Activated CD4-positive, alpha-beta T cell treated with anti-CD3 and anti-CD28 coated beads for 48 hours (primary cell): ENCODE data around the gene SAFB2.

Experiments
- DNase-seq: peaks from one replicate; pipeline ENCODE4 v3.0.0-alpha.2; 2020

Gene SAFB2

DNA sequence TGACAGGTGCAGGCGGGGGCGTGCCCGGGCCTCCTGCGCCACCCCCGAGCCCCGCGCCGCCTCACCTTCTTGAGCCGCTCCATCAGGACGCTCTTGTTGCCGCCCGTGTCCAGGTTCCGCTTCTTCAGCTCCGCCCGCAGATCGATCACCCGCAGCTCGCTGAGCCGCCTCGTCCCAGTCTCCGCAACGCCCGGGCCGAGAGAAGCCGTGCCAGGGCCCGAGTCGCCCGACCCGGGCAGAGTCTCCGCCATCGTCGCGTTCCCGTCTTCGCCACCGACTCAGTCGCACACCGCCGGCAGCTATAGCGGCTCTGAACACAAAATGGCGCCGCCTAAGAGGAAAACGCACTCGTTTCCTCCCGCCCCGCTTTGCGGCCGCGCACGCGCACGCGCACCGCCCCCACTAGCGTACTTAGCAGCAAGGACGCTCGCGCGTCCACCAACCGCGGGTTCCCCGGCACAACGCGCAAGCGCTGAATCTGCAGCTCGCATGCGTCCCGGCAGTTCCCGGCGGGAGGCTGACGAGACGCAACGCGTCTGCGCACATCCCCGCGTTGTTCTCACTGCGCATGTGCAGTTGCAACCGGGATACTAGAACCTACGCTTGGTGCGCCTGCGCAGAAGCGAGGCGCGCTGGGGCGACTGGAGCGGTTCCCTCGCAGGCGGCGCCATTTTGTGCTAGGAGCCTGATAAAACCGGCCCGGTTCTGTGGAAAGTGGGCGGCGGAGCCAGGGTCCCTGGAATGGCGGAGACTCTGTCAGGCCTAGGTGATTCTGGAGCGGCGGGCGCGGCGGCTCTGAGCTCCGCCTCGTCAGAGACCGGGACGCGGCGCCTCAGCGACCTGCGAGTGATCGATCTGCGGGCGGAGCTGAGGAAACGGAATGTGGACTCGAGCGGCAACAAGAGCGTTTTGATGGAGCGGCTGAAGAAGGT is at the start of gene SAFB2, which contains the start of gene SAFB:
SAFB2 (minus strand) TSS at position 312 of the 932 bp plus-strand sequence; CDS start at position 251, 61 bp downstream.
SAFB (plus strand) TSS at position 619 of the 932 bp plus-strand sequence; CDS start at position 742, 123 bp downstream.
- DNase-seq, result peak; percentile 100

DNA sequence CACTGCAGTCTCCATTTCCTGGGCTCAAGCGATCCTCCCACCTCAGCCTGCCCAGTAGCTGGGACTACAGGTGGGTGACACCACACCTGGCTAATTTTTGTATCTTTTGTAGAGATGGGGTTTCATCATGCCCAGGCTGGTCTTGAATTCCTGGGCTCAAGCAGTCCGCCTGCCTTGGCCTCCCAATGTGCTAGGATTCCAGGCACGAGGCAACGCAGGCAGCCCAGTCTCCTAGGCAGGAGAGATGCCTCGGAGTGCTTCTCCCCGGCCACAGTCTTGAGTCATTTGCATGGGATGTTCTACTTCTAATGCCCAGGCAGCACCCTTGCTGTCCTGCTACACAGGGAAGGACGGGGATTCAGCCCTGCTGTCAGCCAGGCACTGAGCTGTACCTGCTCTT is 49.0 kb upstream of the SAFB2 start:
- no peak for DNase-seq

DNA sequence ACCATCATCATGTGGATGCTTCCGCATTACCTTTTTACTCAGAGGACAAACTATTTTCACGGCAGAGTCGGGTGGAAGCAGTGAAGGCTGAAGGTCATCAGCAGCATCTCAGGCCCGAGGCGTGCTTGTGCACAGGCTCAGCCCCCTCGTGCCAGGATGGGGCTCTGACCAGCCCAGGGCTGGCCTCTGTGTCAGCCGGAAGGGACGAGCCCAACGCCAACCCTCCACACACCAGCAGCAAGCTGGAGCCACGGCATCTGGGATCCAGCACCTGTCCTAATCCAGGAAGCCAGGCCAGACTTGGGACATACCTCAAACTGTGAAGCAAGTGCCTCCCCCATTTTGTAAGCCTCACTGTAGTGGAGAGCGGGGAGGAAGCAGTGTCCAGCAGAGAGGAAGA is 46.6 kb upstream of the SAFB2 start:
- no peak for DNase-seq

DNA sequence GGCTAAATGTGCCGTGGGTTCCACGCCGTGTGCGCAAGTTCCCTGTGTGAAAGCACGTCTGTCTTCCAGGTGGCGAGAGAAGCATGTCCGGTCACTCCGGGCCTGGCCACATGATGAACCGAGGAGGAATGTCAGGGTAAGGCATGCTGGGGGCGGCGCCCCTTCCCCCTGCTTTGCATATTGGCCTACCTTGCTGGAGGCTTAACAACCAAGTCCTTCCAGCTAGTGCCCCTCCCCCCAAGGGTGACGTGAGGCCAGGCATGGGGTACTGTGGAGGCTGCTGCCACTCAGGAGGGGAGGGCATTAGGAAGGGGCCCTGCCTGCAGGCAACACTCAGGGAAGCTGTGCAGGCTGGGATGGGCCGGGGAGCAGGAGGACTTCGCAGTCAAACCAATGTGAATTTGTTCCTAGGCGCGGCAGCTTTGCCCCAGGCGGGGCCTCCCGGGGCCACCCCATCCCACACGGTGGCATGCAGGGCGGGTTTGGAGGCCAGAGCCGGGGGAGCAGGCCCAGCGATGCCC is 45.2 kb upstream of the SAFB2 start:
- DNase-seq, result no peak

DNA sequence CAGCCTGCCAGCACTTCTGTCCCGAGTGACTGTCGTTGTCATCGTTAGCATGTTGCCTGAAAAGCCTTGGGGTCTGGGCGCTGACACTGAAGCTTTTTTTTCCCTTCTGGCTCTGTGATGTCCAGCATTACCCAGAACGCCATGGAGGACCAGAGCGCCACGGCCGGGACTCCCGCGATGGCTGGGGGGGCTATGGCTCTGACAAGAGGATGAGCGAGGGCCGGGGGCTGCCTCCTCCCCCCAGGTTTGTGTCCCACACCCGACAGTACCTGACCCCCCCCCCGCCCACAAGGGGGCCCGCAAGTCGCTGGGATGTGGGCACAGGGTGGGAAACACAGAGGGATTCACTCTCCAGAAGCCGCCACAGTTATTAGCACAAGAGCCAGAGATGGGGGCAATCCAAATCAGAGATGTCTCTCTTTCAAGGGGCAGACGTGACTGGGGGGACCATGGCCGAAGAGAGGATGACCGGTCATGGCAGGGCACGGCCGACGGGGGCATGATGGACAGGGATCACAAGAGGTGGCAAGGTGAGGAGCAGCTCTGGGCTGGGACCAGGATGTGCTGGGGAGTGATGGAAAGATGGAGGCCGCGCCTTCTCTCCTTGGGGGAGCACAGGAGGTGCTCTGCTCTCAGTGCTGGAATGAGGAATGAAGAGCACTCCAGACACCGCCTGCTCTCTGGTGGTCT is 44.5 kb upstream of the SAFB2 start:
- DNase-seq, result no peak

DNA sequence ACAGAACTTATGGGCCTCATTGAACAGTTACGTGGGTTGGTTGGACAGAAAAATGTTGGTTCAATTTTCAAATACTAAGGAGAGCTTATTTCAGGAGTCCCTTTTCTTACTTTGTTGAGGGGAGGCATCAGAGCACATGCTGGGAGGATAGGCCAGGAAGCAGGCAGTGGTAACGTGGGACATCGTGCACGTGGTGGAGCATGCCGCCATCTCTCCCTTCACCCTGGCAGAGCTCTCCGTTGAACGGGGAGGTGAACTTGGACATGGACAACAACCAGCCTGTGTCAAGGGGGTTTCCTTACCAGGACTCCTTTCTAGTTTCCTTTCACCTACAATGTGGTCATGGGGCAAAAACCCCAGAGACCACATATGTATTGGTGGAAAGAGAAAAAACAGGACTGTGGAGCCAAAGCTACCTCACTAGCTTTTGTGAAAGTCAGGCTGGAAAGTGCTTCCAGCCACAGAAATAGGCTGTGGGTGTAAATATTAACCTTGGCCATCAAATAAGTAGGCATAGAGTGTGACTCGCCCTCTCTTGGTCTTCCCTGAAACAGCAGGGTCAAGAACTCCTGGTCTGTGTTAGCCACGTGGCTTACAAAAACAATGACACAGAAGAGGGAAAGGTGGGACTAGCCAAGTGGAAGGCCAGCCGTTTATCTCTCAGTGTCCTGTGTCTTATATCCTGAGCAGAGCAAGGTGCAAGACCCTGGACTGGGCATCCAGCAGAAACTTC is 43.4 kb upstream of the SAFB2 start:
- DNase-seq, result no peak

DNA sequence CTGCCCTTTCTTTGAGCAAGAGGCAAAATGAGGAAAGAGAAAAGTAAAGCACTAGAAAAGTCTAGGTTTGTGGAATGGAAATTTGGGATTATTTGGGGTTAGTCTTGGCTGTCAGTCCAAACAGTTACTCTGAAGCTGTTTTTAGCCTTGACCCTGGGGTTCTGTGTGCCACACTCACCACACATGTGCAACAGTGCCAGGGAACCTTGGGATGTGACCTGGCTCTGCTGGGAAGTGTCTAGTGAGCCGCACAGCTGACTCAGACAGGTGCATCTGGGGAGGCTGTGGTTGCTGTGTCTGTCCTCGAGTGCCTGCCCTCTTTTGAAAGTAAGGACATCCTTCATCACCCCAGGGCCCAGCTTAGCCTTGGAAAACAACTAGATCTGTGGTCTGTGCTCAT is 41.9 kb upstream of the SAFB2 start:
- DNase-seq, result no peak

DNA sequence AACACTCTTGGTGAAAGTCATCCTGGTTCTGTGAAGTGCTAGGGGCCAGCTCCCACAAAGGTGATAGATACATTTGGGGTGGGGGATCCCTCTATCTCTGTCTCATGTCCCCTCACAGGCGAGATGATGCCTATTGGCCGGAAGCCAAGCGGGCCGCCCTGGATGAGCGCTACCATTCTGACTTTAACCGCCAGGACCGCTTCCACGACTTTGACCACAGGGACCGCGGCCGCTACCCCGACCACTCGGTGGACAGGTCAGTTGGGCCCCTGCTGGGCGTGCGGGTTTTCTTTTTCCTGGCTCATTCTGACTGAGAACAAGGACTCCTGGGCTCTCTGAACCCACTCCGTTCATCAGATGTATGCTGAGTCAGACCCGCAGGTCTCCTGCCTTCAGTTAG is 41.3 kb upstream of the SAFB2 start:
- DNase-seq, result no peak

DNA sequence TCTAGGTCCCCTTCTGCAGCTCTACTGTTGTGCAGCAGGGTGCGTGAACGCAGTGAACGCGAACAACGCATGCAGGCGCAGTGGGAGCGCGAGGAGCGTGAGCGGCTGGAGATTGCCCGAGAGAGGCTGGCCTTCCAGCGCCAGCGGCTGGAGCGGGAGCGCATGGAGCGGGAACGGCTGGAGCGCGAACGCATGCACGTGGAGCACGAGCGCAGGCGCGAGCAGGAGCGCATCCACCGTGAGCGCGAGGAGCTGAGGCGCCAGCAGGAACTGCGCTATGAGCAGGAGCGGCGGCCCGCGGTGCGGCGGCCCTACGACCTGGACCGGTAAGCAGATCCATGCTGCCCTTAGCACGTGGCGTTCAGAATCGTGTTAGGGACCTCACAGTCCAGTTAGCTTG is 38.9 kb upstream of the SAFB2 start:
- no peak for DNase-seq

DNA sequence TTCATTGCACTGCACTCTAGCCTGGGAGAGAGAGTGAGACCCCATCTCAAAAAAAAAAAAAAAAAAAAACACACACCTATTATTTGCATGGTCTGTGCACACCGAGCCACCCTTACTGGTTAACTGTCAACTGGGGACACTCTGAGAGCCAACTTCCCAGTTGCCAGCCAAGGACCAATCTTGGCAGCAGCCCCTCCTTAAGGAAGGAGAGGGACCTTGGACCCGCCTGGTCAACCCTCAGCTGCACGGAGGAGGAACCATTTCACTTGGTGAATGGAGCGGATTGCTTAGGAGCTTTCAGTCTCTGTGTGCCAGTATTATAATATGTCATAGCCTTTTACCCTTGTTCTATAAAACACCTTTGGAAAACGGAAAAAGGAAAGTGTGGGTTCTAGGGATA is 32.8 kb upstream of the SAFB2 start:
- no peak for DNase-seq

DNA sequence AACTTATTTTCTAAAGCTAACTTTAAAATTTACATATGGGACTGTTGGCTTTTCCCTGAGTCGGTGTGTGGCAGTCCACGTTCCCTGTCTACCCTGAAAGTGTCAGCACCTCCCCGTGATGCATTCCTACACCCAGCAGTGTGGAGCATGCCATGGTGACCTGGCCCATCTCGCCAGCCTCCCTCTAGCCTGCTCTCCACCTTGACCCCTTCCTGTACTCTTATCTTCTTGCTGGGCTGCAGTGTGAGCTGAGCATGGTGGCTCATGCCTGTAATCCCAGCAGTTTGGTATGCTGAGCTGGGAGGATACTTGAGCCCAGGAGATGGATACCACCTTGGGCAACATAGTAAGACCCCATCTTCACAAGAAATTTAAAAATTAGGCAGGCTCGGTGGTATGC is 32.4 kb upstream of the SAFB2 start:
- no peak for DNase-seq

DNA sequence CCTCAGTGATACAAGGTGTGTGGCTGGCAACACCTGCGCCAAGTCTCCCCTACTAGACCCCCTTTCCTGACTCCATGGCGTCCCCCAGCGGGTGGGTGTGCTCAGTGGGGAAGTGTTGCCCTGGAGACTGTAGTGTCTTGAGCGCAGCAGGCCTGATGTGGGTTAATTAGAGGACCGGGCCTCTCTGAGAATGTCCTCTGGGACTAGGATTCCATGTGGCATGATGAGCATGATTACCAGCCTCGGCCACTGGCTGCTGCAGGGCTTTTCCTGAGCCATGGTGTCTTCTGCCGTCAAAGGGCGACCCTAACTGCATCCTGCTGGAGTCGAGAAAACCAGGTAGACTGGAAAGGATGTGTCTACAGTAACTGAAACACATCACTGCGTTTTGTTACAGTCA is 29.7 kb upstream of the SAFB2 start:
- DNase-seq, result no peak

DNA sequence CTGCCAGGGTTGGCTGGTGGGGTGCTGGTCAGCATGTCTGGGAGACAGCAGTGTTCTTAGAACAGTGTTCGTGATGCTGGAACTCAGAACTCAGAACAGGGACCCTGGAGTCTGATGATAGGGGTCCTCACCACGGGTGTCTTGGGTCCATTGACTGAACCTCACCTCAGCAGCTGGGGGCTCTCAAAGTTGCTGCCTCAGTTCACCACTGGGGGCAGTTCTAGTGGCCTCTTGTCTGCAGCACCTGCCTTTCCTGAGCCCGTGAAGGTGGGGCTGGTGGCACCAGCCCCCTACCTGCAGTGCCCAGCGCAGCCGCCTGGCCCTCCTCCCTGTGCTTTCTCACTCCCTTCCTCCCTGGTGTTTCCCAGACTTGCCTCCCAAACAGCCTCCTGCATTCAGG is 28.8 kb upstream of the SAFB2 start:
- no peak for DNase-seq

DNA sequence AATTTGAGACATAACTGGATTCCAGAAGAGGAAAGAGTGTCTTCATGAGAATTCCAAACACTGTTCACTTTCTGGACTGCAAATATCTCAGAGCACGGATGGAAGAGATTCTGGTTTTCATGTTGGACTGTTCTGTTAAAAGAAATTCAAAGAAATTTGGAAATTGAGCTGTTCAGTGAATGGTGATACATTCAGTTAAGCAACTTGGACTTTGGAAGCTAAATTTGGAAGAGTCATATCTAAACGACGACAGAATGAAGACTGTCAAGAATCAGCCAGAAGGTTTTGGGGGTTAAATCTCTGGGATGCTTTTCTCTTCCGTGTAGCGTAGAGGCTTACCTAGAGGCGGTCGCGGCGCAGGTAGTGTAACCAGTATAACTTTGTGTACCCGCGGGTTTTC is 25.9 kb upstream of the SAFB2 start:
- DNase-seq, result no peak

DNA sequence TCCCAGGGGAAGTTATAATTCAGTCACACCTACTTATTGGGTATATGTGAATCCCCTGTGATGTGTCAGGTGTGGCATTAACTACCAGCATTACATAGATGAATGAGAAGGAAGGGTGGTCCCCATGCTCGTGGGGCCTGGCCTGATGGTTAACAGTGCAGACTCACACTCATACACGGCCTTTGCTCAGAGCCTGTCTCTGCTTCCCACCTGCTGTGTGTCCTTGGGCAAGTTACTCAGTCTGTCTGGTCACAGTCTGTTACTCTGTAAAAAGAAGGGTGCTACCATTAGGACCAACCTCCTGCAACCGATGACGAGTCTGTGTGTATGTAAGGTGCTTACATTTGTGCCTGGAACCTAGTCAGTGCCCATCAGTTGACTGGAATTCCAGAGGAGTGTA is 24.1 kb upstream of the SAFB2 start:
- no peak for DNase-seq

DNA sequence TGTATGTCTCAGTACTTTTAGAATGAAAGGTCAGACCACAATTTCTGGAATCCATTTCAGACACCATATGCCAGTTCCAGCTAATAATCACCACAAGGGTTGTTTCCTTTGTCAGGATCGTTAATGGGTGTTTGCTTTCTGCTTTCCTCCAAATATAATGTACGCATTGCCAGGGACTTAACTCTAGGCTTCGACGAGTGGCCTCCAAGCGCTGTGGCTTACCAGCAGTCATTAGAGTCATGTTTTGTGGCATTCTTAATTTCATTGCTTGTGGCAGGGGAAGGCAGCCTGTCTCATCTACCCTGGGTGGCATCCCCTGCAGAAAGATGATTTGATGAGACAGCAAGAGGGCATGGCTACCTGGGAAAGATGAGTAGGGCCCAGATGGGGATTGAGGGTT is 22.8 kb upstream of the SAFB2 start:
- DNase-seq, result no peak

DNA sequence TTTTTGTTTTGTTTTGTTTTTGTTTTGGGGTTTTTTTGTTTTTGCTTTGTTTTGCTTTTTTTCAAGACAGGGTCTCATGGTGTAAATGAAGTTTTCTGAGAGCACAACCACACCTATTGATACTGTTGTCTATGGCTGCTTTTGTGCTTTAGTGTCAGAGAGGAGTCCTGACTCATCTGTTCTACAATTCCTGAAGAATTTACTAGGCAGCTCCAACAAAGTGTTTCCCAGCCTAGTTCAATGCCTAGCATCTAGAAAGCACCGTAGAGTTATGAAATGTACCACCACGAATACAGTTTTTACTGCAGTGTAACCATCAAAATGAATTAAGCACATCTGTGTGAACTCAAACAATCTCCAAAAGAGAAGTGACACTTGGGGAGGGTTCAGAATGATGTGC is 21.5 kb upstream of the SAFB2 start:
- DNase-seq, result no peak

DNA sequence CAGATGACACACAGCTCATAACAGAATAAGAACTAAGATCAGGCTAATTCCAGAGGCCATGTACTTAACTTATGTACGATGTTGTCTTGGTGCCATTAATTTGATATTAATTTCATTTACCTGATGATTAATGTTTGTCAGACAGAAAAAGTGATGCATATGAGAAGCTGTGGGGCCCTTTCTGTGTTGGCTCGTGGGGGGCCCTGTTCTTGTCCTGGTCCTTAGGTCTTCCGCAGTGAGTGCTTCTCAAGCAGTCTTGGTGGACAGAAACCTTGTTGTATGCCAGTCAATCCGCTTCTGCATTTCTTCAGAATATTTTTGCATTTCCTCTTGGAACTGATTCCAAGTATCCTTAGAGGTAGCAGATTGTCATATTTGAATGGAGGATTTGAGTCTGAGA is 20.5 kb upstream of the SAFB2 start:
- DNase-seq, result no peak

DNA sequence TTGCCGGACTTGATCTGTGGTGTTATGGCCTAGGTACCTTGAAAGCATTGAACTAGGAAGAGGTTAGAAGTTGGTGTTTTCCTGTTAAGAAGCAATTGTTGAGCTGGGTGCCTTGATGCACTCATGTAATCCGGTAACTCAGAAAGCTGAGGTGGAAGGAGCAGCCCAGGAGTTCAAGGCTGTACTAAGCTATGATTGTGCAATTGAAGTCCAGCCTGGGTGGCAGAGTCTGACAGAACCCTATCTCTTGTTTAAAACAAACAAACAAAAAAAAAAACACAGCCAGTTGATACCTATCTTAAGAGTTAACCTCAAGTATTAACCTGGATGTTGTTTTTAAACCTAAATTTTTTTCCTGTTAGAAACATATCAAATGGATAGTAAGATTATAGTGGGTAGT is 19.6 kb upstream of the SAFB2 start:
- no peak for DNase-seq

DNA sequence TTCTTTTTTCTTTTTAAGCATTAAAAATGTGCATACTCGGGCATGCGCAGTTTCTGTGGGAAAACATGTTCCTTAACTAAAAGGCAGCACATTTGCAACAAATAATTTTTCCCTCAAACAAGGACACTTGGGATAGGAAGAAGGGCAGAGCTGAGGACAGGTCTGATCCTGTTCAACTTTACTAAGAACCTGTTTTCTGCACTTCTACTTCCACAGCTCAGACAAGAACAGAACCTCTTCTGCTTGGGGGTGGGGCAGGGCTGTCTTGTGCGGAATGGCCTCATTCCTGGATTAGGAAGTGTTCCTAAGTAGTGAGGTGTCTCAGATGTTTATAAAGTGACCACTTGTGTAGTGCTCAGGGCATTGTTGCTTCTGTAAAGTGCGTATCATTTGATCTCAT is 18.6 kb upstream of the SAFB2 start:
- DNase-seq, result no peak

DNA sequence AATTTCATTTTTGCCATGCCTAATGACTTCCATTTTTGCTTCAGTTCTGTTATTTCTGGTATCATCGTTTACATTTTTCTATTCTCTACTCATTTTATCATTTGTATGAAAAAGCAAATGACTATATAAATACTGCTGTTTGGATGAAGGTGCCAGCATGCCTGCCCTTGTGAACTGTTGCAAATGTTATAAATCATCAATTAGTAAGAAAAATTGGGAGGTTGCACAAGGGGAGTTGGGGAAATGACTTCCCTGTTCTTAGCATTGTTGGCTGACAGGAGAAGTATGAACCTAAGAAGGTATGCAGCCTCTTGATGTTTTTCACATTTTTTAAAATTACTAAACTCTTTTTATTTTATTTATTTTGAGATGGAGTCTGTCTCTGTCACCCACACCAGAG is 15.4 kb upstream of the SAFB2 start:
- no peak for DNase-seq

DNA sequence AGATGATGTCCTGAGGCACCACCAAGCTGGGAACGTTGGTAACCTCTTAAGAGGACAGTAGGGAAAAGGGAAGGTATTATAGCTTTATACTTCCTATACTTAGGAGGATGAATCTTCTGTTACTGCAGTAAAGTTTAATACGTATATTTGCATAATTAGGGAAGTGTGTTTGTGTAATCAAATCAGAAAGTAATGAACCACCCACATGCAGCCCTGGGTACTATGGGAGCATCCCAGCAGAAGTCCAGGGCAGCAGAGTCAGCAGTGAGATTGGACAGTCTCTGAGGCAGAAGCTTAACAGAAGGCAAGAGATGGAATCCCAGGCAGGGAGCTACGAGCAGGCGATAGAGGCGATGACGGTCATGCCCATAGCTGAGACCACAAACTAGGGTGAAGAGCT is 12.9 kb upstream of the SAFB2 start:
- no peak for DNase-seq

DNA sequence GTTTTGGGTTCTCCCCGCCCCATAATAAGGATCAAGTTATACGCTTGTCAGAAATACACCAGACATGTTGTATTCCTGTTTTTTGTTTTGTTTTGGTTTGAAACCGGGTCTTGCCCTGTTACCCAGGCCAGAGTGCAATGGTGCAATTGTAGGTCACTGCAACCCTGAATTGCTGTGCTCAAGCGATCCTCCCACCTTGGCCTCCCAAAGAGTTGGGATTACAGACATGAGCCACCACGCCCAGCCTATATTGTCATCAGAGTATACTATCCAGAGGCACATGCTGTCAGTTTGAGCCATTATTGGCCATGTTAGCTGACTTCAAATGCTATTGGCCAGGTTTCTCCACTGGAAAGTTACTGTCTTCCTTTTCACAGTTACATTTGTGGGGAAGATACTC is 10.1 kb upstream of the SAFB2 start:
- DNase-seq, result no peak
